ENCODE data around the gene C1QB. TPM values are rescaled to one million over a fixed set of nuclear protein-coding genes. Genes with fewer than 3 reads are reported as not detected.
"Not testable (repeated sequence)": the region's sequence is repeated elsewhere in the genome, so short reads cannot be mapped to it uniquely, and the experiment has no call there.

Gene C1QB
- total RNA-seq, 1 donor from 2014 or later = 4.8 TPM

- DNase-seq = no peak
Measured at GRCh38 chr1:22666412-22666811, 13.4 kb downstream of the C1QB start.

- DNase-seq = not testable (repeated sequence)
Measured at GRCh38 chr1:22668840-22669239, 15.8 kb downstream of the C1QB start.

GRCh38 chr1:22670352-22670975 lies 17.4 kb downstream of the C1QB start:
- no peak for DNase-seq

GRCh38 chr1:22671999-22672398 lies 19.0 kb downstream of the C1QB start:
- DNase-seq = no peak

GRCh38 chr1:22673486-22674409 lies 20.7 kb downstream of the C1QB start:
- DNase-seq = no peak

- DNase-seq = no peak
Measured at GRCh38 chr1:22674410-22674749, 21.3 kb downstream of the C1QB start.

- DNase-seq = not testable (repeated sequence)
Measured at GRCh38 chr1:22676151-22676550, 23.1 kb downstream of the C1QB start.

- DNase-seq = no peak
Measured at GRCh38 chr1:22676916-22677583, 24.0 kb downstream of the C1QB start.

- DNase-seq = no peak
Measured at GRCh38 chr1:22677931-22678896, 25.2 kb downstream of the C1QB start.

- DNase-seq = no peak
Measured at GRCh38 chr1:22680726-22681125, 27.7 kb downstream of the C1QB start.

GRCh38 chr1:22681556-22682276 lies 28.7 kb downstream of the C1QB start:
- no peak for DNase-seq

GRCh38 chr1:22683547-22683946 lies 30.5 kb downstream of the C1QB start:
- DNase-seq = no peak

- no peak for DNase-seq
Measured at GRCh38 chr1:22685591-22686059, 32.6 kb downstream of the C1QB start.

- DNase-seq = no peak
Measured at GRCh38 chr1:22687191-22687590, 34.2 kb downstream of the C1QB start.

- no peak for DNase-seq
Measured at GRCh38 chr1:22688466-22688865, 35.4 kb downstream of the C1QB start.

- DNase-seq = no peak
Measured at GRCh38 chr1:22689505-22689904, 36.5 kb downstream of the C1QB start.

GRCh38 chr1:22691031-22691753 lies 38.2 kb downstream of the C1QB start:
- DNase-seq = no peak

GRCh38 chr1:22694172-22694571 lies 41.1 kb downstream of the C1QB start:
- no peak for DNase-seq

- no peak for DNase-seq
Measured at GRCh38 chr1:22696610-22697009, 43.6 kb downstream of the C1QB start.

GRCh38 chr1:22697980-22698379 lies 44.9 kb downstream of the C1QB start:
- no peak for DNase-seq

Measured in occipital lobe (tissue), 2 donors.